Endometrial microvascular endothelial cells (primary cell): ENCODE measurements around the gene AP2M1. TPM values are rescaled to one million over a fixed set of nuclear protein-coding genes. Genes with fewer than 3 reads are reported as not detected.

Experiments
- total RNA-seq: library from RNA; depleted of rRNA; stranded (reverse); fragments of >200 nt; gene quantifications from one replicate; pipeline ENCODE4 v1.2.3, GENCODE V29; 2015; ENCODE audit errors: inconsistent ontology term

Gene AP2M1
- total RNA-seq, 1 donor from 2014 or later = 418 TPM

Other genes with a start within 250 kb of the AP2M1 start
- 7.0 TPM for gene ABCC5, start 157.0 kb upstream of the AP2M1 start, total RNA-seq
- not detected for gene HTR3D, start 143.1 kb upstream of the AP2M1 start, total RNA-seq
- gene HTR3C, start 121.8 kb upstream of the AP2M1 start, total RNA-seq = not detected
- gene HTR3E, start 77.8 kb upstream of the AP2M1 start, total RNA-seq = not detected
- 45.3 TPM for gene EIF2B5, start 39.5 kb upstream of the AP2M1 start, total RNA-seq
- gene DVL3, start 19.5 kb upstream of the AP2M1 start, total RNA-seq = 27.2 TPM
- 68.2 TPM for gene ABCF3, start 11.3 kb downstream of the AP2M1 start, total RNA-seq
- gene VWA5B2, start 54.7 kb downstream of the AP2M1 start, total RNA-seq = not detected
- 68.4 TPM for gene ALG3, start 74.1 kb downstream of the AP2M1 start, total RNA-seq
- gene EEF1AKMT4, start 74.8 kb downstream of the AP2M1 start, total RNA-seq = 9.2 TPM
- gene CAMK2N2, start 86.7 kb downstream of the AP2M1 start, total RNA-seq = not detected
- not detected for gene ECE2, start 101.2 kb downstream of the AP2M1 start, total RNA-seq
- 897 TPM for gene PSMD2, start 124.4 kb downstream of the AP2M1 start, total RNA-seq
- gene EIF4G1, start 139.8 kb downstream of the AP2M1 start, total RNA-seq = 611 TPM
- gene FAM131A, start 162.7 kb downstream of the AP2M1 start, total RNA-seq = 73.9 TPM
- gene CLCN2, start 186.8 kb downstream of the AP2M1 start, total RNA-seq = 3.4 TPM
- gene POLR2H, start 186.9 kb downstream of the AP2M1 start, total RNA-seq = 172 TPM
- gene THPO, start 203.4 kb downstream of the AP2M1 start, total RNA-seq = not detected
- gene CHRD, start 205.2 kb downstream of the AP2M1 start, total RNA-seq = 0.09 TPM